NK-92 (cell line): ENCODE measurements around the gene RXRB.

Experiments used
- DNase-seq: peaks from one replicate; lab custom pipeline; 2025; ENCODE audit not compliant: unreplicated experiment; lab: John Stamatoyannopoulos, UW

The RXRB gene

GRCh38 chr6:33212857-33213165 is 12.3 kb upstream of the RXRB start:
- no peak for DNase-seq

- DNase-seq = no peak
Measured at GRCh38 chr6:33211666-33212422, 11.4 kb upstream of the RXRB start.

- DNase-seq = no peak
Measured at GRCh38 chr6:33211136-33211535, 10.7 kb upstream of the RXRB start.

GRCh38 chr6:33209856-33210255 is 9.4 kb upstream of the RXRB start:
- no peak for DNase-seq

- DNase-seq = no peak
Measured at GRCh38 chr6:33208091-33208967, 7.9 kb upstream of the RXRB start, which contains the start of gene RING1. TSS of gene RING1 (plus strand) at chr6:33208500. CDS start at chr6:33208823, 323 bp downstream.

- DNase-seq = no peak
Measured at GRCh38 chr6:33207552-33208090, 7.2 kb upstream of the RXRB start.

GRCh38 chr6:33206864-33207551 is 6.5 kb upstream of the RXRB start:
- no peak for DNase-seq

GRCh38 chr6:33206027-33206863 is 5.8 kb upstream of the RXRB start:
- DNase-seq = no peak

GRCh38 chr6:33205191-33206026 is 4.9 kb upstream of the RXRB start:
- no peak for DNase-seq

- DNase-seq = no peak
Measured at GRCh38 chr6:33204415-33205190, 4.1 kb upstream of the RXRB start, which contains the start of gene HSD17B8. TSS of gene HSD17B8 (plus strand) at chr6:33204655. CDS start at chr6:33204669, 14 bp downstream.

- no peak for DNase-seq
Measured at GRCh38 chr6:33204165-33204414, 3.6 kb upstream of the RXRB start.

GRCh38 chr6:33203443-33204164 is 3.1 kb upstream of the RXRB start:
- DNase-seq = no peak

- no peak for DNase-seq
Measured at GRCh38 chr6:33202799-33203198, 2.3 kb upstream of the RXRB start.

- DNase-seq = no peak
Measured at GRCh38 chr6:33201935-33202334, 1.5 kb upstream of the RXRB start.

GRCh38 chr6:33201147-33201545 is 681 bp upstream of the RXRB start:
- no peak for DNase-seq

GRCh38 chr6:33199687-33200218 is 712 bp downstream of the RXRB start:
- DNase-seq = no peak

GRCh38 chr6:33198853-33199436 is 1.5 kb downstream of the RXRB start:
- no peak for DNase-seq
